SK-N-SH (cell line): ENCODE results near the gene FAM53A. TPM values are rescaled to one million over a fixed set of nuclear protein-coding genes. Genes with fewer than 3 reads are reported as not detected.

Experiments used
- CTCF ChIA-PET: fragments of 300-600, 350-600 bp; formaldehyde crosslinking; extraction: SDS; loops from one replicate; lab custom pipeline; 2021; lab: Yijun Ruan, JAX
- POLR2A ChIA-PET: fragments of 350-600 bp; sonication (Branson Sonifier 250); formaldehyde crosslinking; extraction: SDS; loops from one replicate; lab custom pipeline; 2020; ENCODE audit warnings: antibody characterized with exemption, inconsistent platforms; lab: Yijun Ruan, JAX
- DNase-seq: peaks from one replicate; pipeline ENCODE4 v3.0.0; 2012
- H2AFZ ChIP-seq: fragments of 200-600 bp; sonication (generic); 2 replicates; pipeline ENCODE4 v1.8.1; 2016; ENCODE audit warnings: antibody characterized with exemption, mild to moderate bottlenecking, low read depth
- H3F3A ChIP-seq: fragments of 200-600 bp; sonication (generic); replicated peaks from 2 replicates; pipeline ENCODE3; 2016; ENCODE audit warnings: antibody characterized with exemption, mild to moderate bottlenecking; ENCODE audit not compliant: insufficient read depth
- H3K27ac ChIP-seq, 2 experiments: fragments of 200-500 bp in 1 of 2; fragments of 200-600 bp in 1 of 2; sonication (Bioruptor generic) in 1 of 2; sonication (generic), shearing (Covaris generic) in 1 of 2; 2 replicates each; pipeline versions ENCODE4 v1.5.1 to v1.6.1; 2014 to 2016; ENCODE audit warnings: low read depth in 2 of 2, inconsistent platforms in 1 of 2, low read length in 1 of 2, mild to moderate bottlenecking in 1 of 2, mixed read lengths in 1 of 2
- H3K27me3 ChIP-seq: fragments of 200-600 bp; sonication (generic), shearing (Covaris generic); 2 replicates; pipeline ENCODE4 v1.6.1; 2016; ENCODE audit warnings: mixed run types; ENCODE audit not compliant: insufficient read depth
- H3K36me3 ChIP-seq, 2 experiments: fragments of 200-500 bp in 1 of 2; fragments of 200-600 bp in 1 of 2; sonication (Bioruptor generic) in 1 of 2; sonication (generic) in 1 of 2; replicated peaks in 1 of 2; 2 replicates each; pipeline versions ENCODE3 to v1.5.1; 2014 to 2016; ENCODE audit warnings: low read length in 1 of 2, mild to moderate bottlenecking in 1 of 2; ENCODE audit not compliant: insufficient read depth in 2 of 2, control insufficient read depth in 1 of 2
- H3K4me1 ChIP-seq, 2 experiments: fragments of 200-500 bp in 1 of 2; fragments of 200-600 bp in 1 of 2; sonication (Bioruptor generic) in 1 of 2; sonication (generic), shearing (Covaris generic) in 1 of 2; 2 replicates each; pipeline versions ENCODE4 v1.5.1 to v1.6.1; 2014 to 2016; ENCODE audit warnings: low read depth in 1 of 2, low read length in 1 of 2, mixed run types in 1 of 2; ENCODE audit not compliant: insufficient read depth in 2 of 2, control insufficient read depth in 1 of 2
- H3K4me2 ChIP-seq: fragments of 200-600 bp; sonication (generic), shearing (Covaris generic); 2 replicates; pipeline ENCODE4 v1.6.1; 2017; ENCODE audit warnings: mixed run types
- H3K4me3 ChIP-seq, 2 experiments: fragments of 200-500 bp in 1 of 2; fragments of 200-600 bp in 1 of 2; sonication (Bioruptor generic) in 1 of 2; sonication (generic), shearing (Covaris generic) in 1 of 2; 2 replicates each; pipeline versions ENCODE4 v1.5.1 to v1.8.1; 2014 to 2016; ENCODE audit warnings: low read depth in 2 of 2, inconsistent platforms in 1 of 2, low read length in 1 of 2, mild to moderate bottlenecking in 1 of 2, mixed read lengths in 1 of 2, moderate library complexity in 1 of 2
- H3K79me2 ChIP-seq: fragments of 200-600 bp; sonication (generic); 2 replicates; pipeline ENCODE4 v1.8.1; 2017; ENCODE audit warnings: mild to moderate bottlenecking; ENCODE audit not compliant: insufficient read depth
- H3K9ac ChIP-seq: fragments of 200-600 bp; sonication (generic); 2 replicates; pipeline ENCODE4 v1.6.1; 2017; ENCODE audit warnings: mixed run types
- H3K9me2 ChIP-seq: fragments of 200-600 bp; sonication (generic); 2 replicates; pipeline ENCODE4 v1.6.1; 2017; ENCODE audit warnings: mixed run types
- H3K9me3 ChIP-seq: fragments of 200-600 bp; sonication (generic); 2 replicates; pipeline ENCODE4 v1.6.1; 2017; ENCODE audit warnings: mixed run types, mild to moderate bottlenecking, moderate library complexity
- H4K20me1 ChIP-seq: fragments of 200-600 bp; sonication (generic); 2 replicates; pipeline ENCODE4 v1.6.1; 2017; ENCODE audit warnings: mild to moderate bottlenecking, mixed run types; ENCODE audit not compliant: insufficient read depth
- CHD2 ChIP-seq: fragments of 150-350 bp; IDR thresholded peaks from 2 replicates; pipeline ENCODE4 v1.6.1; 2018; ENCODE audit warnings: low read length; ENCODE audit not compliant: partially characterized antibody
- ELF1 ChIP-seq: IDR thresholded peaks from 2 replicates; pipeline ENCODE4 v1.4.0; 2012
- FOSL2 ChIP-seq: IDR thresholded peaks from 2 replicates; pipeline ENCODE4 v1.4.0; 2012; ENCODE audit warnings: low read depth, mild to moderate bottlenecking, moderate library complexity, borderline replicate concordance
- FOXJ3 ChIP-seq: sonication (generic); formaldehyde crosslinking; IDR thresholded peaks from 2 replicates; pipeline ENCODE4 v1.5.1; 2020; ENCODE audit warnings: mild to moderate bottlenecking, missing genetic modification reagents
- GABPA ChIP-seq: IDR thresholded peaks from 2 replicates; pipeline ENCODE4 v1.4.0; 2012; ENCODE audit warnings: low read depth, mild to moderate bottlenecking
- JUND ChIP-seq: IDR thresholded peaks from 2 replicates; pipeline ENCODE4 v1.4.0; 2012
- MEF2A ChIP-seq: IDR thresholded peaks from 2 replicates; pipeline ENCODE4 v1.4.0; 2012; ENCODE audit warnings: low read depth, borderline replicate concordance
- MXI1 ChIP-seq: IDR thresholded peaks from 2 replicates; pipeline ENCODE4 v1.6.1; 2012; ENCODE audit warnings: mild to moderate bottlenecking, low read depth, low read length, improper control_type of control experiment
- NFIC ChIP-seq: IDR thresholded peaks from 2 replicates; pipeline ENCODE4 v1.4.0; 2012; ENCODE audit warnings: borderline replicate concordance
- NRF1 ChIP-seq: IDR thresholded peaks from 2 replicates; pipeline ENCODE4 v1.6.1; 2012; ENCODE audit warnings: low read depth, mild to moderate bottlenecking, low read length
- RAD21 ChIP-seq: IDR thresholded peaks from 2 replicates; pipeline ENCODE4 v1.6.1; 2012; ENCODE audit warnings: mild to moderate bottlenecking, low read length
- RFX5 ChIP-seq: IDR thresholded peaks from 2 replicates; pipeline ENCODE4 v1.6.1; 2012; ENCODE audit warnings: mild to moderate bottlenecking, improper control_type of control experiment, low read length
- RXRA ChIP-seq: IDR thresholded peaks from 2 replicates; pipeline ENCODE4 v1.4.0; 2012; ENCODE audit warnings: low read depth, mild to moderate bottlenecking, borderline replicate concordance
- SIN3A ChIP-seq: IDR thresholded peaks from 2 replicates; pipeline ENCODE4 v1.6.1; 2012; ENCODE audit warnings: low read depth, mild to moderate bottlenecking, low read length, moderate library complexity, borderline replicate concordance
- TAF1 ChIP-seq: IDR thresholded peaks from 2 replicates; pipeline ENCODE4 v1.6.1; 2012; ENCODE audit warnings: low read depth, mild to moderate bottlenecking, low read length, moderate library complexity, borderline replicate concordance
- TEAD4 ChIP-seq: IDR thresholded peaks from 2 replicates; pipeline ENCODE4 v1.4.0; 2012; ENCODE audit warnings: mild to moderate bottlenecking, borderline replicate concordance; ENCODE audit not compliant: insufficient read depth
- YY1 ChIP-seq: IDR thresholded peaks from 2 replicates; pipeline ENCODE4 v1.4.0; 2012; ENCODE audit warnings: low read depth, mild to moderate bottlenecking
- WGBS: methylation state at CpG from one replicate; pipeline ENCODE4 v1.1.6; 2017; ENCODE audit warnings: low lambda C conversion rate; 5-methylcytosine and 5-hydroxymethylcytosine counted together
- polyA plus RNA-seq, 3 experiments: library from polyadenylated mRNA; depleted of rRNA; stranded (reverse); fragments of >200 nt; gene quantifications; 2 replicates each; pipeline ENCODE4 v1.2.3, GENCODE V29; 2012
- TF ChIP-seq, protein P1 (sequence below): IDR thresholded peaks from 2 replicates; pipeline ENCODE4 v1.6.1; 2012; ENCODE audit warnings: mild to moderate bottlenecking, low read depth, low read length, moderate library complexity
- TF ChIP-seq, protein P2 (sequence below): fragments of 200-600 bp; sonication (generic); IDR thresholded peaks from 2 replicates; pipeline ENCODE4 v1.6.1; 2017; ENCODE audit warnings: antibody characterized with exemption, mild to moderate bottlenecking, moderate library complexity
- TF ChIP-seq, protein P3 (sequence below): IDR thresholded peaks from 2 replicates; pipeline ENCODE4 v1.4.0; 2012; ENCODE audit warnings: low read depth, borderline replicate concordance
- TF ChIP-seq, protein P4 (sequence below): IDR thresholded peaks from 2 replicates; pipeline ENCODE4 v1.4.0; 2012; ENCODE audit warnings: low read depth, borderline replicate concordance

The FAM53A gene
- polyA plus RNA-seq, 1 of the 3 experiments (the other 2 are of a cell fraction), result 7.6 TPM

DNA sequence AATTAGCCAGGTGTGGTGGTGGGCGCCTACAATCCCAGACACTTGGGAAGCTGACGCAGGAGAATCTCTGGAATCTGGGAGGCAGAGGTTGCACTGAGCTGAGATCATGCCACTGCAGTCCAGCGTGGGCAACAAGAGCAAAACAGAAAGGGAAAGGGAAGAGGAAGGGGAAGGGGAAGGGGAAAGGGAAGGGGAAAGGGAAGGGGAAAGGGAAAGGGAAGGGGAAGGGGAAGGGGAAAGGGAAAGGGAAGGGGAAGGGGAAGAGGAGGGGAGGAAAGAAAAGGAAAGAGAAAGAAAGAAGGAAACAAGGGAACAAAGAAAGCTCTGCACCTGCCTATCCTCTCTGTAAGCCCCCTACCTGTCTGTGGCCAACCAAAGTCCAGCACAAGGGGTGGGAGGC lies 35.2 kb downstream of the FAM53A start:
- H3K27me3 ChIP-seq, result no peaks in the 10 kb centered on the region
- peaks cover 3% of the 10 kb centered on the region; the same call in 1 of the 2 replicates for H4K20me1 ChIP-seq
- no peaks in the 10 kb centered on the region for H3F3A ChIP-seq
- WGBS, result 89% methylated on average over 3 of the region's 3 CpGs
- H3K79me2 ChIP-seq, result no peaks in the 10 kb centered on the region
- ChIA-PET CTCF (interaction anchor here (0.9 kb wide), 1 partner anchor 20 kb away, joined by 3 read pairs; no protein-coding TSS in a partner anchor), POLR2A (no interaction called here)
- DNase-seq, result no peak
- TF ChIP-seq TEAD4 (no peak), MXI1 (no peak)
- TF ChIP-seq, protein P1, sequence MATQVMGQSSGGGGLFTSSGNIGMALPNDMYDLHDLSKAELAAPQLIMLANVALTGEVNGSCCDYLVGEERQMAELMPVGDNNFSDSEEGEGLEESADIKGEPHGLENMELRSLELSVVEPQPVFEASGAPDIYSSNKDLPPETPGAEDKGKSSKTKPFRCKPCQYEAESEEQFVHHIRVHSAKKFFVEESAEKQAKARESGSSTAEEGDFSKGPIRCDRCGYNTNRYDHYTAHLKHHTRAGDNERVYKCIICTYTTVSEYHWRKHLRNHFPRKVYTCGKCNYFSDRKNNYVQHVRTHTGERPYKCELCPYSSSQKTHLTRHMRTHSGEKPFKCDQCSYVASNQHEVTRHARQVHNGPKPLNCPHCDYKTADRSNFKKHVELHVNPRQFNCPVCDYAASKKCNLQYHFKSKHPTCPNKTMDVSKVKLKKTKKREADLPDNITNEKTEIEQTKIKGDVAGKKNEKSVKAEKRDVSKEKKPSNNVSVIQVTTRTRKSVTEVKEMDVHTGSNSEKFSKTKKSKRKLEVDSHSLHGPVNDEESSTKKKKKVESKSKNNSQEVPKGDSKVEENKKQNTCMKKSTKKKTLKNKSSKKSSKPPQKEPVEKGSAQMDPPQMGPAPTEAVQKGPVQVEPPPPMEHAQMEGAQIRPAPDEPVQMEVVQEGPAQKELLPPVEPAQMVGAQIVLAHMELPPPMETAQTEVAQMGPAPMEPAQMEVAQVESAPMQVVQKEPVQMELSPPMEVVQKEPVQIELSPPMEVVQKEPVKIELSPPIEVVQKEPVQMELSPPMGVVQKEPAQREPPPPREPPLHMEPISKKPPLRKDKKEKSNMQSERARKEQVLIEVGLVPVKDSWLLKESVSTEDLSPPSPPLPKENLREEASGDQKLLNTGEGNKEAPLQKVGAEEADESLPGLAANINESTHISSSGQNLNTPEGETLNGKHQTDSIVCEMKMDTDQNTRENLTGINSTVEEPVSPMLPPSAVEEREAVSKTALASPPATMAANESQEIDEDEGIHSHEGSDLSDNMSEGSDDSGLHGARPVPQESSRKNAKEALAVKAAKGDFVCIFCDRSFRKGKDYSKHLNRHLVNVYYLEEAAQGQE, result no peak
- H3K9me2 ChIP-seq, result no peaks in the 10 kb centered on the region
- no peak overlapping the region for H3K4me2 ChIP-seq
- no peak overlapping the region for H3K4me3 ChIP-seq
- peaks cover 0 to 18% of the 10 kb centered on the region in 2 experiments; a peak in 1 of 4 replicates for H3K4me1 ChIP-seq
- H3K27ac ChIP-seq, result no peak overlapping the region
- no peaks in the 10 kb centered on the region for H3K9me3 ChIP-seq
- H3K9ac ChIP-seq, result no peak overlapping the region
- no peaks in the 10 kb centered on the region for H3K36me3 ChIP-seq
- H2AFZ ChIP-seq, result no peak overlapping the region

DNA sequence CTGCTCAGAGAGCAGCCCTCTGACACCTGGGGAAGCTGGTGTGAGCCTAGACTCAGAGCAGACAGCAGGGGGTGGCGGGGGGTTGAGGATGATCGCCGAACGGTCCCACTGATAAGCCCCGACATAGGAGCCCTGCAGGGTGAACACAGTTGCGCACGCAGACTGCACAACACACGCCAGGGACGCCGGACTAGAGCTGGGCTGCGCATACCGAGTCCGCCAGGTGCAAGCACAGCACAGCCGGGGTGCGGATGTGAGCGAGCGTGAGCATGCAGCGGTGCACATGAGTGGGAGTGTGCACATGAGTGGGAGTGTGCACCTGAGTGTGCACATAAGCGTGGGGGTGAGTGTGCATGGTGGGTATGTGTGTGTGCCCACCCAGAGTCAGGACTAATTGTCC lies 36.7 kb downstream of the FAM53A start:
- H3K4me3 ChIP-seq, result no peak overlapping the region
- POLR2A ChIA-PET, result no interaction called here
- no peak overlapping the region for H3K9ac ChIP-seq
- H3K9me3 ChIP-seq, result no peaks in the 10 kb centered on the region
- no peak overlapping the region for H3K4me2 ChIP-seq
- H3K27me3 ChIP-seq, result no peaks in the 10 kb centered on the region
- no peak overlapping the region for H3K27ac ChIP-seq
- no peaks in the 10 kb centered on the region for H3K9me2 ChIP-seq
- no peaks in the 10 kb centered on the region for H3F3A ChIP-seq
- 90% methylated on average over 19 of the region's 19 CpGs for WGBS
- peaks cover 3% of the 10 kb centered on the region; the same call in 1 of the 2 replicates for H4K20me1 ChIP-seq
- peaks cover 0 to 18% of the 10 kb centered on the region in 2 experiments; a peak in 1 of 4 replicates for H3K4me1 ChIP-seq
- CTCF ChIA-PET, result interaction anchor here (1.1 to 1.4 kb wide), 2 partner anchors 11 to 18 kb away, joined by 4 read pairs; no protein-coding TSS in a partner anchor
- no peak for DNase-seq
- no peak overlapping the region for H2AFZ ChIP-seq
- H3K79me2 ChIP-seq, result no peaks in the 10 kb centered on the region
- no peaks in the 10 kb centered on the region for H3K36me3 ChIP-seq
- TF ChIP-seq NFIC, result no peak
- no peak for TF ChIP-seq RXRA
- TF ChIP-seq, protein P2, sequence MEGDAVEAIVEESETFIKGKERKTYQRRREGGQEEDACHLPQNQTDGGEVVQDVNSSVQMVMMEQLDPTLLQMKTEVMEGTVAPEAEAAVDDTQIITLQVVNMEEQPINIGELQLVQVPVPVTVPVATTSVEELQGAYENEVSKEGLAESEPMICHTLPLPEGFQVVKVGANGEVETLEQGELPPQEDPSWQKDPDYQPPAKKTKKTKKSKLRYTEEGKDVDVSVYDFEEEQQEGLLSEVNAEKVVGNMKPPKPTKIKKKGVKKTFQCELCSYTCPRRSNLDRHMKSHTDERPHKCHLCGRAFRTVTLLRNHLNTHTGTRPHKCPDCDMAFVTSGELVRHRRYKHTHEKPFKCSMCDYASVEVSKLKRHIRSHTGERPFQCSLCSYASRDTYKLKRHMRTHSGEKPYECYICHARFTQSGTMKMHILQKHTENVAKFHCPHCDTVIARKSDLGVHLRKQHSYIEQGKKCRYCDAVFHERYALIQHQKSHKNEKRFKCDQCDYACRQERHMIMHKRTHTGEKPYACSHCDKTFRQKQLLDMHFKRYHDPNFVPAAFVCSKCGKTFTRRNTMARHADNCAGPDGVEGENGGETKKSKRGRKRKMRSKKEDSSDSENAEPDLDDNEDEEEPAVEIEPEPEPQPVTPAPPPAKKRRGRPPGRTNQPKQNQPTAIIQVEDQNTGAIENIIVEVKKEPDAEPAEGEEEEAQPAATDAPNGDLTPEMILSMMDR, result no peak
- TF ChIP-seq, protein P3, sequence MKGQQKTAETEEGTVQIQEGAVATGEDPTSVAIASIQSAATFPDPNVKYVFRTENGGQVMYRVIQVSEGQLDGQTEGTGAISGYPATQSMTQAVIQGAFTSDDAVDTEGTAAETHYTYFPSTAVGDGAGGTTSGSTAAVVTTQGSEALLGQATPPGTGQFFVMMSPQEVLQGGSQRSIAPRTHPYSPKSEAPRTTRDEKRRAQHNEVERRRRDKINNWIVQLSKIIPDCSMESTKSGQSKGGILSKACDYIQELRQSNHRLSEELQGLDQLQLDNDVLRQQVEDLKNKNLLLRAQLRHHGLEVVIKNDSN, result no peak
- no peak for TF ChIP-seq RFX5
- no peak for TF ChIP-seq MXI1
- no peak for TF ChIP-seq YY1
- TF ChIP-seq, protein P4, sequence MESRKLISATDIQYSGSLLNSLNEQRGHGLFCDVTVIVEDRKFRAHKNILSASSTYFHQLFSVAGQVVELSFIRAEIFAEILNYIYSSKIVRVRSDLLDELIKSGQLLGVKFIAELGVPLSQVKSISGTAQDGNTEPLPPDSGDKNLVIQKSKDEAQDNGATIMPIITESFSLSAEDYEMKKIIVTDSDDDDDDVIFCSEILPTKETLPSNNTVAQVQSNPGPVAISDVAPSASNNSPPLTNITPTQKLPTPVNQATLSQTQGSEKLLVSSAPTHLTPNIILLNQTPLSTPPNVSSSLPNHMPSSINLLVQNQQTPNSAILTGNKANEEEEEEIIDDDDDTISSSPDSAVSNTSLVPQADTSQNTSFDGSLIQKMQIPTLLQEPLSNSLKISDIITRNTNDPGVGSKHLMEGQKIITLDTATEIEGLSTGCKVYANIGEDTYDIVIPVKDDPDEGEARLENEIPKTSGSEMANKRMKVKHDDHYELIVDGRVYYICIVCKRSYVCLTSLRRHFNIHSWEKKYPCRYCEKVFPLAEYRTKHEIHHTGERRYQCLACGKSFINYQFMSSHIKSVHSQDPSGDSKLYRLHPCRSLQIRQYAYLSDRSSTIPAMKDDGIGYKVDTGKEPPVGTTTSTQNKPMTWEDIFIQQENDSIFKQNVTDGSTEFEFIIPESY, result no peak
- TF ChIP-seq RAD21, result no peak
- no peak for TF ChIP-seq TAF1
- no peak for TF ChIP-seq FOSL2
- no peak for TF ChIP-seq NRF1
- no peak for TF ChIP-seq ELF1
- no peak for TF ChIP-seq JUND
- TF ChIP-seq MEF2A, result no peak
- no peak for TF ChIP-seq GABPA
- no peak for TF ChIP-seq SIN3A
- no peak for TF ChIP-seq CHD2
- no peak for TF ChIP-seq FOXJ3 (CRISPR knock-in tag)
